ENCODE data around the gene MIGA2.
A peak's percentile ranks its signal among the peaks of the same experiment; 100 is the strongest.
"Not testable (repeated sequence)": the region's sequence is repeated elsewhere in the genome, so short reads cannot be mapped to it uniquely, and the experiment has no call there.

MIGA2 gene

GRCh38 chr9:129001504-129002325 lies 34.7 kb upstream of the MIGA2 start:
- H3K4me3 ChIP-seq (ENCODE audit: low read length) = no peak overlapping the region
- no peak for TF ChIP-seq CTCF (conservative IDR thresholded peaks at IDR 0.05; ENCODE audit: low read length)
- DNase-seq (ENCODE audit: low read depth) = no peak

DNA sequence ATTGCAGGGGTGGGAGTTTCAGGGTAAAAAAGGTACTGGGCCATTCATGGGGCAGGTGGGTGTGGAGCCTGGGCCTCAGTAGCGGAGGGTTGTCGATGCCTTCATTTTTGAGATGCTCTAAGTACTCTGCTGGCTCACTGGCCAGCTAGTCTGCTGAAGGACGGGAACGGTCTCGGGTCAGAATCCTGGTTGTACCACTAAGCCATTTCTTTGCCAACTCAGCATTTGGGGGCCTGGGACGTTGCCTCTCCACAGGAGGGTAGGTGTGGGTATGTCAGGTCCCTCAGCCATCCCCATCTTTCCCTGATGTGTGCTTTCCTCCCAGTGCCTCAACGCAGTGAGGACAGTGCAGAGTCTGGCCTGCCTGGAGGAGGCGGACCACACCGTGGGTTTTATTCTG lies 33.4 kb upstream of the MIGA2 start:
- no peak for DNase-seq (ENCODE audit: low read depth)
- H3K4me3 ChIP-seq (ENCODE audit: low read length) = no peak overlapping the region
- TF ChIP-seq CTCF (conservative IDR thresholded peaks at IDR 0.05; ENCODE audit: low read length) = no peak

GRCh38 chr9:129004173-129004572 lies 32.3 kb upstream of the MIGA2 start:
- H3K4me3 ChIP-seq (ENCODE audit: low read length); DNase-seq (ENCODE audit: low read depth): not testable (repeated sequence)

DNA sequence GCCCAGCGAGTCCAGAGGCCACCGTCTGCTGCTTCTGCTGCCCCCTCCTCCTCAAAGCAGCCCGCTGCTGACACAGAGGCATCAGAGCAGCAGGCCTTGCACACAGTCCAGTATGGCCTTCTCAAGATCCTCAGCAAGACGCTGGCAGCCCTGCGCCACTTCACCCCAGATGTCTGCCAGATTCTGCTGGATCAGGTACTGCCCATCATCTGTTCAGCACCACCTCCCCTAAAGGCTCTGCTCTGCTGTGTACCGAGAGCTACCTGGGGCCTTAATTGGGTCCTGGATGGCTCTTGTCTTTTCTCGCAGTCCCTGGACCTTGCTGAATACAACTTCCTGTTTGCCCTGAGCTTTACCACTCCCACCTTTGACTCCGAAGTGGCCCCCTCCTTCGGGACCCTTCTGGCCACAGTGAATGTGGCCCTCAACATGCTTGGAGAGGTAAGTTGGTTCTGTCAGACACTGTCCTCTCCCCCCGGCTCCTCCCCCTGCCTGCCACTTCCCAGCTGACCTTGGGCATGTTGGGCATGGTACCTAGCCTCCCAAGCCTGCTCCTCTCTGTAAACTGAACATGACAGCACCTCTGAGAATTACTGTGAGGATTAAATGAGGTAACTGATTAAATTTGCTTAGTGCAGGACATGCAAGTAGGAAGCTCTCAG lies 31.0 kb upstream of the MIGA2 start:
- TF ChIP-seq CTCF (conservative IDR thresholded peaks at IDR 0.05; ENCODE audit: low read length) = no peak
- H3K4me3 ChIP-seq (ENCODE audit: low read length) = no peak overlapping the region
- DNase-seq (ENCODE audit: low read depth) = no peak

- TF ChIP-seq CTCF (conservative IDR thresholded peaks at IDR 0.05; ENCODE audit: low read length) = peak; percentile 96
- no peak overlapping the region for H3K4me3 ChIP-seq (ENCODE audit: low read length)
- peak; percentile 73 for DNase-seq (ENCODE audit: low read depth)
Observed at GRCh38 chr9:129006328-129007034, 29.9 kb upstream of the MIGA2 start.

GRCh38 chr9:129007035-129007765 lies 29.2 kb upstream of the MIGA2 start:
- no peak for TF ChIP-seq CTCF (conservative IDR thresholded peaks at IDR 0.05; ENCODE audit: low read length)
- H3K4me3 ChIP-seq (ENCODE audit: low read length) = no peak overlapping the region
- no peak for DNase-seq (ENCODE audit: low read depth)

Data from AG10803 (cell line).